Neural cell (in vitro differentiated cells): ENCODE measurements around the gene RPL7A. TPM values are rescaled to one million over a fixed set of nuclear protein-coding genes. Genes with fewer than 3 reads are reported as not detected.

Experiments
- H2AFZ ChIP-seq: fragments of 200-600, 300-800 bp; sonication (generic), shearing (Covaris generic); 2 replicates; pipeline ENCODE4 v1.6.0; 2014; ENCODE audit warnings: low read depth, mild to moderate bottlenecking, antibody characterized with exemption, low read length, moderate library complexity
- H3F3A ChIP-seq: fragments of 200-600 bp; shearing (Covaris generic); 2 replicates; pipeline ENCODE4 v1.6.1; 2016; ENCODE audit warnings: mild to moderate bottlenecking, moderate library complexity, mixed read lengths, antibody characterized with exemption, low read length; ENCODE audit not compliant: insufficient read depth, poor library complexity, severe bottlenecking
- H3K27ac ChIP-seq: fragments of 200-600, 300-800 bp; sonication (generic), shearing (Covaris generic); 2 replicates; pipeline ENCODE4 v1.5.1; 2014; ENCODE audit warnings: mild to moderate bottlenecking, low read length, moderate library complexity
- H3K27me3 ChIP-seq: fragments of 300-800, 200-600 bp; sonication (generic), shearing (Covaris generic); 2 replicates; pipeline ENCODE4 v1.6.0; 2014; ENCODE audit warnings: mild to moderate bottlenecking, low read depth, low read length, moderate library complexity; ENCODE audit not compliant: insufficient read depth
- H3K36me3 ChIP-seq: fragments of 300-800, 200-600 bp; sonication (generic), shearing (Covaris generic); 2 replicates; pipeline ENCODE4 v1.5.1; 2014; ENCODE audit warnings: mild to moderate bottlenecking, antibody characterized with exemption, low read length, moderate library complexity; ENCODE audit not compliant: insufficient read depth
- H3K4me2 ChIP-seq: fragments of 300-800, 200-600 bp; sonication (generic), shearing (Covaris generic); 2 replicates; pipeline ENCODE4 v1.6.0; 2014; ENCODE audit warnings: mild to moderate bottlenecking, low read length
- H3K4me3 ChIP-seq: fragments of 300-800, 200-600 bp; sonication (generic), shearing (Covaris generic); 2 replicates; pipeline ENCODE4 v1.5.1; 2014; ENCODE audit warnings: mild to moderate bottlenecking, low read length, moderate library complexity
- H3K79me2 ChIP-seq: fragments of 200-600 bp; shearing (Covaris generic); replicated peaks from 2 replicates; pipeline ENCODE4 v1.6.0; 2014; ENCODE audit warnings: mild to moderate bottlenecking, low read length, moderate library complexity; ENCODE audit not compliant: insufficient read depth
- H3K9ac ChIP-seq: fragments of 300-800, 200-600 bp; sonication (generic), shearing (Covaris generic); 2 replicates; pipeline ENCODE4 v1.6.1; 2016; ENCODE audit warnings: mild to moderate bottlenecking, low read length, mixed read lengths
- H3K9me2 ChIP-seq: fragments of 200-600 bp; shearing (Covaris generic); 2 replicates; pipeline ENCODE4 v1.6.1; 2016; ENCODE audit warnings: mild to moderate bottlenecking, low read length, mixed read lengths; ENCODE audit not compliant: insufficient read depth
- H3K9me3 ChIP-seq: fragments of 200-600, 300-800 bp; sonication (generic), shearing (Covaris generic); 2 replicates; pipeline ENCODE4 v1.6.1; 2016; ENCODE audit warnings: mild to moderate bottlenecking, mixed run types, low read length, moderate library complexity, mixed read lengths
- H4K20me1 ChIP-seq: fragments of 200-600 bp; shearing (Covaris generic); 2 replicates; pipeline ENCODE4 v1.6.1; 2016; ENCODE audit warnings: mild to moderate bottlenecking, mixed run types; ENCODE audit not compliant: insufficient read depth
- CTCF ChIP-seq: fragments of 450-650 bp; IDR thresholded peaks from 2 replicates; pipeline ENCODE4 v1.5.1; 2014; ENCODE audit warnings: antibody characterized with exemption, mild to moderate bottlenecking, moderate library complexity; ENCODE audit not compliant: poor library complexity, severe bottlenecking
- EP300 ChIP-seq: fragments of 450-650 bp; conservative IDR thresholded peaks from 2 replicates; pipeline ENCODE4 v1.6.1; 2014; ENCODE audit warnings: antibody characterized with exemption, mild to moderate bottlenecking, moderate library complexity; ENCODE audit not compliant: poor library complexity, severe bottlenecking
- EZH2 ChIP-seq: fragments of 200-600, 300-800 bp; shearing (Covaris generic), sonication (generic); IDR thresholded peaks from 2 replicates; pipeline ENCODE4 v1.6.1; 2014; ENCODE audit warnings: antibody characterized with exemption, low read length, borderline replicate concordance, mild to moderate bottlenecking; ENCODE audit not compliant: insufficient read depth, poor library complexity, severe bottlenecking
- MXI1 ChIP-seq: fragments of 450-650 bp; conservative IDR thresholded peaks from 2 replicates; pipeline ENCODE4 v1.6.1; 2014; ENCODE audit warnings: antibody characterized with exemption, mild to moderate bottlenecking; ENCODE audit not compliant: poor library complexity, severe bottlenecking
- POLR2AphosphoS5 ChIP-seq: IDR thresholded peaks from 2 replicates; pipeline ENCODE4 v1.6.1; 2012
- RAD21 ChIP-seq: fragments of 450-650 bp; conservative IDR thresholded peaks from 2 replicates; pipeline ENCODE4 v1.6.1; 2014; ENCODE audit warnings: antibody characterized with exemption, mild to moderate bottlenecking, moderate library complexity
- SMC3 ChIP-seq: fragments of 450-650 bp; conservative IDR thresholded peaks from 2 replicates; pipeline ENCODE4 v1.6.1; 2014; ENCODE audit warnings: antibody characterized with exemption, mild to moderate bottlenecking, moderate library complexity; ENCODE audit not compliant: poor library complexity
- TAF1 ChIP-seq: IDR thresholded peaks from 2 replicates; pipeline ENCODE4 v1.6.1; 2012; ENCODE audit warnings: low read depth
- polyA plus RNA-seq: library from polyadenylated mRNA; depleted of rRNA; stranded (reverse); fragments of >200 nt; gene quantifications from 2 replicates; pipeline ENCODE4 v1.2.3, GENCODE V29; 2014
- TF ChIP-seq, protein P1 (sequence below): IDR thresholded peaks from 2 replicates; pipeline ENCODE4 v1.6.1; 2012; ENCODE audit warnings: borderline replicate concordance

The RPL7A gene
- polyA plus RNA-seq, 1 donor from 2014 or later, result 1,987 TPM

GRCh38 chr9:133357656-133358055 lies 9.6 kb downstream of the RPL7A start:
- H3K36me3 ChIP-seq, result no peaks in the 10 kb centered on the region
- peaks cover 16% of the 10 kb centered on the region for H3K79me2 ChIP-seq
- H3K9me3 ChIP-seq, result no peaks in the 10 kb centered on the region
- H3K4me3 ChIP-seq, result peak overlapping the region; percentile 95
- no peak overlapping the region for H3K27ac ChIP-seq
- no peaks in the 10 kb centered on the region for H3K9me2 ChIP-seq
- H3F3A ChIP-seq, result no peaks in the 10 kb centered on the region
- no peak for TF ChIP-seq POLR2AphosphoS5
- TF ChIP-seq SMC3, result no peak
- no peak for TF ChIP-seq TAF1
- H4K20me1 ChIP-seq, result no peaks in the 10 kb centered on the region
- peak overlapping the region; percentile 80 for H3K9ac ChIP-seq
- H2AFZ ChIP-seq, result no peak overlapping the region
- H3K4me2 ChIP-seq, result peak overlapping the region; percentile 80
- no peaks in the 10 kb centered on the region for H3K27me3 ChIP-seq

DNA sequence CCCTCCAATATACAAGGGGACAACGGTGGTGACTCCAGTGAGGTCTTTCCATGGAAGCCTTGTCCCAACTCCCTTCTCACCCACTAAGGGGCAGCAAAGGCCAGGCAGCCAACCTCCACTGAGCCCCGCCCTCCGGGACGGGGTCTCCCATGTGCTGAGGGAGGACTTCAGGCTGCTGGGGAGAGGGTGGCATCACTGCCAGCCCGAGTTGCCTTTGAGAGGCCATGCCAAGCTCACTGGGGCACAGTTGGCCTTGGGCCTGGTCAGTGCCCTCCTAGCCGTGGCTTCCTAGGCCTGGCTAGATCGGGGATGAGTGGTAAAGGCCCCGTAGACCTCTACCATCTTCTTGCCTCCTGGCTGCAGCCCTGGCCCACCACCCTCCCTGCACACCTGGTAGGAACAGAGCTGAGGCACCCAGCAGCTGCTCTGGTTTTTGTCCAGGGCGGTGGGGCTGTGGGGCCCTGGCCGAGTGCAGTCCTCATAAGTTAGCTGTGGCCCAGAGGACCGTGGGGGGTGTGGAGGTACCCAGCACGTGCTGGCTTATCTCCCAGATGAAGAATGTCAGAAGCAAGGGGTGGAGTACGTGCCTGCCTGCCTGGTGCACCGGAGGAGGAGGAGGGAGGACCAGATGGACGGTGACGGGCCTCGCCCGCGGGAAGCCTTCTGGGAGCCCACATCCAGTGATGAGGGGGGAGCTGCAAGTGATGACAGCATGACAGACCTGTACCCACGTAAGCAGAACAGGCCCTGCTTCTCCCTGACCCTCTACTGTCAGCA lies 11.6 kb downstream of the RPL7A start:
- no peaks in the 10 kb centered on the region for H3K9me2 ChIP-seq
- peaks cover 16% of the 10 kb centered on the region for H3K79me2 ChIP-seq
- no peak overlapping the region for H3K4me3 ChIP-seq
- no peak overlapping the region for H3K9ac ChIP-seq
- H2AFZ ChIP-seq, result no peak overlapping the region
- no peak overlapping the region for H3K27ac ChIP-seq
- no peaks in the 10 kb centered on the region for H3K36me3 ChIP-seq
- H3K27me3 ChIP-seq, result no peaks in the 10 kb centered on the region
- TF ChIP-seq EZH2, result no peak
- peak; percentile 30 for TF ChIP-seq RAD21
- H3K9me3 ChIP-seq, result no peaks in the 10 kb centered on the region
- no peaks in the 10 kb centered on the region for H4K20me1 ChIP-seq
- H3K4me2 ChIP-seq, result no peak overlapping the region
- H3F3A ChIP-seq, result no peaks in the 10 kb centered on the region

DNA sequence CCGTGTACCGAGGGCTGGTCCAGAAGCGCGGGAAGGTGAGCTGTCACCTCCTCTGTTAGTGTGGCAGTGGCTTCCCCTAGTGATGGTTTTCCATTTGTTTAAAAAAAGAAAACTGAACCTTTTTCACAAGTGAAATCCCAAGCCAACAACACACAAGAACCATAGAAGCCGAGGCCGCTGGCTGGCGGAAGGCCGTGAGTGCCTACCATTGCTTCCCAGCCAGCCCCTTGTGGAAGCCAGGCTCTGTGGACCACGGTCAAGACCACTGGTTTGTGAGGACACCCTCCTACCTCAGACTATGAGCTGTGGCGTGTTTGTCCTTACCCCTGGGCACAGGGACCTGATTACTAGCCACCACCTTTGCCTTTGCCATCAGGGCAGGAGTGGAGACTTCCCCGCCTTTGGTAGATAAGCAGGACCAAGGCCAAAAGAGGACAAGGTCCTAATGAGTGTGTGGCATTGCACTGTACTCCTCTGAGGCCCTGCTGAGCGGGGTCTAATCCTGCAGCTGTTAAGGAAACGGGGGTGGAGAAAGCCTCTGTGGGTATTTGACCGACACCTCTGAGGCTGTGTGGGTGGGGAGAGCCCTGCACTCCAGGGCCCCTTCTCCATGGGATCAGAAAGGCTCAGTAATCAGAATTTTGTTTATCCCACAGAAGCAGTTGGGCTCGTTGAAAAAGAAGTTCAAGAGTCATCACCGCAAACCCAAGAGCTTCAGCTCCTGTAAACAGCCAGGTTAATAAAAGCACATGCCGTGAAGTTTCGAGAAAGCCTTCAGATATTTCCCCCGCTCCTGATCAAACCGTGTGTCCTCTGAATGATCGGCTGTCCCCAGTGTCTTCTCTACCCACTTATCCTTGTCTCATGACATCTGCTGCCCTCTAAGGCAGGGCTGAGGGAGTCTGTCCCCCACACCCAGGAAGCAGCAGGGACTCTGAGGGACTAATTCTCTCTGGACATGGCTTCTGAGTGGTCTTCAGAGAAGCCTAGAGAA lies 12.7 kb downstream of the RPL7A start:
- Histone ChIP-seq H3K79me2 (peaks cover 11% of the 10 kb centered on the region), H3K9me2 (no peaks in the 10 kb centered on the region), H3K9ac (no peak overlapping the region), H3K27ac (no peak overlapping the region), H3K27me3 (no peaks in the 10 kb centered on the region), H3F3A (no peaks in the 10 kb centered on the region), H2AFZ (no peak overlapping the region), H3K36me3 (no peaks in the 10 kb centered on the region), H3K4me2 (no peak overlapping the region), H3K9me3 (no peaks in the 10 kb centered on the region), H3K4me3 (no peak overlapping the region), H4K20me1 (no peaks in the 10 kb centered on the region)
- no peak for TF ChIP-seq TAF1
- no peak for TF ChIP-seq EP300
- no peak for TF ChIP-seq POLR2AphosphoS5

DNA sequence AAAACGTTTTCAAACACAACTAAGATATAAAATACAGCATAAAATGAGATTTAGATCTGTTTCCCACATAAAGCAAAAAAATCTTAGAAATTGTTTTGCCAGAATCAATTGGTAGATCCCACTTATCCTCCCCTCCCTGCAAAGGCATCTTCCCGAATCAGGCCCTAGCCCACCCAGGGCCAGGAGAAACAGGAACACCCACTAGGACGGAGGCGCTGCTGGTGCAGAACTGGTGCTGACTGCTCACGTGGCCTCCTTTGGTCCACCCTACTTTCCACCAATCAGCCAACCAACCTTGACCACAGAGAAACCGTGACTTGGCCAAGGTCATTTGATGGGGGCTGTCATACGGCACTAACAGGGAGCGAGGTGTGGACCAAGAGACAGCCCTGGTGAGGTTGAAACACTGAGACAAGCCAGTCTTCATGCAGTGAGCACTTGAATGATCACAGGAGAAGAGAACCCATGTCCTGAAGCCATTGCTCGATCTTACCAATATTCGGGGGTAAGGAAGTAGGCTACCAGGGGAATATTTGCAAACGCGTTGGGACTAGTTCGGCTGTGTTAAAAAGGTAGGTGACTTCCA lies 13.6 kb downstream of the RPL7A start:
- Histone ChIP-seq H3F3A (no peaks in the 10 kb centered on the region), H2AFZ (no peak overlapping the region), H3K9ac (no peak overlapping the region), H3K4me2 (no peak overlapping the region), H3K27me3 (no peaks in the 10 kb centered on the region), H3K9me2 (no peaks in the 10 kb centered on the region), H3K79me2 (peaks cover 10% of the 10 kb centered on the region), H3K4me3 (no peak overlapping the region), H3K9me3 (no peaks in the 10 kb centered on the region), H4K20me1 (no peaks in the 10 kb centered on the region), H3K36me3 (no peaks in the 10 kb centered on the region), H3K27ac (no peak overlapping the region)
- TF ChIP-seq EZH2 (no peak), EP300 (no peak), RAD21 (no peak), POLR2AphosphoS5 (no peak), CTCF (no peak), MXI1 (no peak), TAF1 (no peak), SMC3 (no peak)
- TF ChIP-seq, protein P1, sequence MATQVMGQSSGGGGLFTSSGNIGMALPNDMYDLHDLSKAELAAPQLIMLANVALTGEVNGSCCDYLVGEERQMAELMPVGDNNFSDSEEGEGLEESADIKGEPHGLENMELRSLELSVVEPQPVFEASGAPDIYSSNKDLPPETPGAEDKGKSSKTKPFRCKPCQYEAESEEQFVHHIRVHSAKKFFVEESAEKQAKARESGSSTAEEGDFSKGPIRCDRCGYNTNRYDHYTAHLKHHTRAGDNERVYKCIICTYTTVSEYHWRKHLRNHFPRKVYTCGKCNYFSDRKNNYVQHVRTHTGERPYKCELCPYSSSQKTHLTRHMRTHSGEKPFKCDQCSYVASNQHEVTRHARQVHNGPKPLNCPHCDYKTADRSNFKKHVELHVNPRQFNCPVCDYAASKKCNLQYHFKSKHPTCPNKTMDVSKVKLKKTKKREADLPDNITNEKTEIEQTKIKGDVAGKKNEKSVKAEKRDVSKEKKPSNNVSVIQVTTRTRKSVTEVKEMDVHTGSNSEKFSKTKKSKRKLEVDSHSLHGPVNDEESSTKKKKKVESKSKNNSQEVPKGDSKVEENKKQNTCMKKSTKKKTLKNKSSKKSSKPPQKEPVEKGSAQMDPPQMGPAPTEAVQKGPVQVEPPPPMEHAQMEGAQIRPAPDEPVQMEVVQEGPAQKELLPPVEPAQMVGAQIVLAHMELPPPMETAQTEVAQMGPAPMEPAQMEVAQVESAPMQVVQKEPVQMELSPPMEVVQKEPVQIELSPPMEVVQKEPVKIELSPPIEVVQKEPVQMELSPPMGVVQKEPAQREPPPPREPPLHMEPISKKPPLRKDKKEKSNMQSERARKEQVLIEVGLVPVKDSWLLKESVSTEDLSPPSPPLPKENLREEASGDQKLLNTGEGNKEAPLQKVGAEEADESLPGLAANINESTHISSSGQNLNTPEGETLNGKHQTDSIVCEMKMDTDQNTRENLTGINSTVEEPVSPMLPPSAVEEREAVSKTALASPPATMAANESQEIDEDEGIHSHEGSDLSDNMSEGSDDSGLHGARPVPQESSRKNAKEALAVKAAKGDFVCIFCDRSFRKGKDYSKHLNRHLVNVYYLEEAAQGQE, result no peak
